ENCODE measurements around the gene IFITM10.

IFITM10 gene

GRCh38 chr11:1784761-1785650 lies 34.6 kb upstream of the IFITM10 start:
- Histone ChIP-seq H4K20me1 (ENCODE audit: insufficient read depth, low read length) (no peaks in the 10 kb centered on the region), H2AFZ (ENCODE audit: low read depth, low read length) (no peak overlapping the region), H3K4me2 (ENCODE audit: low read length) (no peak overlapping the region), H3K4me1 (ENCODE audit: low read length) (no peaks in the 10 kb centered on the region), H3K36me3 (replicated peaks; ENCODE audit: low read depth, low read length) (no peaks in the 10 kb centered on the region), H3K9ac (ENCODE audit: low read length) (no peak overlapping the region), H3K9me3 (ENCODE audit: insufficient read depth, low read length) (no peaks in the 10 kb centered on the region), H3K27me3 (ENCODE audit: low read depth, low read length) (peaks cover 19% of the 10 kb centered on the region), H3K4me3 (ENCODE audit: low read length) (no peak overlapping the region), H3K79me2 (ENCODE audit: low read length) (no peaks in the 10 kb centered on the region), H3K27ac (ENCODE audit: low read length) (no peak overlapping the region)
- TF ChIP-seq CTCF (IDR thresholded peaks at IDR 0.05; ENCODE audit: low read depth, low read length) (no peak), EZH2phosphoT487 (IDR thresholded peaks at IDR 0.05; ENCODE audit: low read depth) (no peak)

- no peak for TF ChIP-seq CTCF (IDR thresholded peaks at IDR 0.05; ENCODE audit: low read depth, low read length)
- no peak for TF ChIP-seq EZH2phosphoT487 (IDR thresholded peaks at IDR 0.05; ENCODE audit: low read depth)
- Histone ChIP-seq H3K9ac (ENCODE audit: low read length) (no peak overlapping the region), H3K4me2 (ENCODE audit: low read length) (no peak overlapping the region), H3K9me3 (ENCODE audit: insufficient read depth, low read length) (no peaks in the 10 kb centered on the region), H3K4me3 (ENCODE audit: low read length) (no peak overlapping the region), H4K20me1 (ENCODE audit: insufficient read depth, low read length) (no peaks in the 10 kb centered on the region), H3K36me3 (replicated peaks; ENCODE audit: low read depth, low read length) (no peaks in the 10 kb centered on the region), H3K27me3 (ENCODE audit: low read depth, low read length) (peaks cover 19% of the 10 kb centered on the region), H3K27ac (ENCODE audit: low read length) (no peak overlapping the region), H3K4me1 (ENCODE audit: low read length) (no peaks in the 10 kb centered on the region), H2AFZ (ENCODE audit: low read depth, low read length) (no peak overlapping the region), H3K79me2 (ENCODE audit: low read length) (no peaks in the 10 kb centered on the region)
Measured at GRCh38 chr11:1783725-1784529, 33.5 kb upstream of the IFITM10 start.

- no peak for TF ChIP-seq CTCF (IDR thresholded peaks at IDR 0.05; ENCODE audit: low read depth, low read length)
- TF ChIP-seq EZH2phosphoT487 (IDR thresholded peaks at IDR 0.05; ENCODE audit: low read depth), result no peak
- no peak overlapping the region for H3K27ac ChIP-seq (ENCODE audit: low read length)
- no peaks in the 10 kb centered on the region for H3K79me2 ChIP-seq (ENCODE audit: low read length)
- H3K4me1 ChIP-seq (ENCODE audit: low read length), result no peaks in the 10 kb centered on the region
- no peaks in the 10 kb centered on the region for H3K9me3 ChIP-seq (ENCODE audit: insufficient read depth, low read length)
- H3K27me3 ChIP-seq (ENCODE audit: low read depth, low read length), result peaks cover 19% of the 10 kb centered on the region
- no peak overlapping the region for H3K4me2 ChIP-seq (ENCODE audit: low read length)
- H3K9ac ChIP-seq (ENCODE audit: low read length), result no peak overlapping the region
- no peaks in the 10 kb centered on the region for H4K20me1 ChIP-seq (ENCODE audit: insufficient read depth, low read length)
- no peak overlapping the region for H2AFZ ChIP-seq (ENCODE audit: low read depth, low read length)
- no peaks in the 10 kb centered on the region for H3K36me3 ChIP-seq (replicated peaks; ENCODE audit: low read depth, low read length)
- H3K4me3 ChIP-seq (ENCODE audit: low read length), result no peak overlapping the region
Measured at GRCh38 chr11:1782831-1783724, 32.7 kb upstream of the IFITM10 start.

Measured in OCI-LY3 (cell line).